Vagina (tissue), 2 donors: ENCODE measurements around the gene NXPH2.

Experiments
- POLR2A ChIP-seq, 2 donors: fragments of 450-650 bp; IDR thresholded peaks; one replicate each; pipeline ENCODE4 v1.6.1; 2017; ENCODE audit warnings: antibody characterized with exemption in 2 of 2, mild to moderate bottlenecking in 2 of 2, moderate library complexity in 2 of 2
- POLR2AphosphoS5 ChIP-seq, 2 donors: sonication (generic); formaldehyde crosslinking; IDR thresholded peaks; one replicate each; pipeline ENCODE4 v1.9.0; 2017; ENCODE audit warnings: antibody characterized with exemption in 2 of 2, mild to moderate bottlenecking in 2 of 2, low read depth in 1 of 2; ENCODE audit not compliant: insufficient read depth in 1 of 2

DNA sequence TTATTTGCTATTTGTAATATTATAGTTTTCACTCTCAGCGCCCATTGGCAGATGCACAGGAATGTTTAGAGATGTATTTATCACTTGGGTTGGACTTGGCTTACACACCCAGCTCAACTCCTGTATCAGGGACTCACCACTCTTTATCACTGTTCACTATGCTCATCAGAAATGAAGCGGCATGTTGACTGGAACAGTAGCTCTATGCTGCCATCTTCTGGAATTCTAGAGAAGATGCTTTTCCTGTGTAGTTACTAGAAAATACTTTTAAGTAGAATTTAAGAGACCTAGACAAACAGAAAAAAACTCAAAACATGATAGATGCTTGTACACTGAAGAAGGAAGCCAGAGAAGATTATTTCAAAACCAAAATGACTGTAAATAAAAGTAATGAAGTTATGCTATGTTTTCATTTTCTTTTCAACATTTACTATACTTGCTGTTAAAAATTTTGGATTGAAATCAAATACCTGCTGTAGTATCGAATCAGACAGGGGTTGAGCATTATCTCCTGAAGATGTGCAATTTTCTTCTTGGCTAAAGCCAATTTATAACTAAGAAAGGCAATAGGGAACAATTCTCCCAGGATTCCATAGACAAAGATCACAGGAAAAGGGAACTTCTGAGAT lies 47.4 kb upstream of the NXPH2 start:
- no peak for TF ChIP-seq POLR2AphosphoS5 (IDR thresholded peaks at IDR 0.05; ENCODE audit: insufficient read depth in 1 of 2, low read depth in 1 of 2)
- no peak for TF ChIP-seq POLR2A (IDR thresholded peaks at IDR 0.05)
